MCF 10A (cell line): ENCODE data around the gene CCDC78. TPM values are rescaled to one million over a fixed set of nuclear protein-coding genes. Genes with fewer than 3 reads are reported as not detected.

Source experiments
- BruUV-seq: library from RNA; stranded (reverse); fragments of 400-500 nt; replicated peaks from 2 replicates; lab custom pipeline; 2021; lab: Mats Ljungman, UMichigan
- CTCF ChIA-PET: fragments of 300-600 bp; sonication (Branson Sonifier 250); formaldehyde crosslinking; extraction: SDS; loops from one replicate; lab custom pipeline; 2021; ENCODE audit warnings: antibody characterized with exemption, inconsistent platforms; lab: Yijun Ruan, JAX
- POLR2A ChIA-PET: fragments of 300-600, 350-650 bp; sonication (Branson Sonifier 250); formaldehyde crosslinking; extraction: SDS; loops from one replicate; lab custom pipeline; 2020; ENCODE audit warnings: antibody characterized with exemption, inconsistent platforms; lab: Yijun Ruan, JAX
- DNase-seq: peaks from one replicate; pipeline ENCODE4 v3.0.0-alpha.2; 2018; ENCODE audit not compliant: unreplicated experiment
- H3K27ac Mint-ChIP-seq: one replicate; pipeline ENCODE4 v1.8.0; 2022; ENCODE audit warnings: mild to moderate bottlenecking, low read depth, mixed read lengths; ENCODE audit not compliant: unreplicated experiment
- H3K27me3 Mint-ChIP-seq: one replicate; pipeline ENCODE4 v1.8.0; 2022; ENCODE audit warnings: mixed read lengths; ENCODE audit not compliant: insufficient read depth, unreplicated experiment
- H3K36me3 Mint-ChIP-seq: one replicate; pipeline ENCODE4 v1.8.0; 2022; ENCODE audit warnings: mild to moderate bottlenecking, moderate library complexity, mixed read lengths; ENCODE audit not compliant: insufficient read depth, unreplicated experiment
- H3K4me1 Mint-ChIP-seq: one replicate; pipeline ENCODE4 v1.8.0; 2022; ENCODE audit warnings: mixed read lengths; ENCODE audit not compliant: insufficient read depth, unreplicated experiment
- H3K4me3 Mint-ChIP-seq: one replicate; pipeline ENCODE4 v1.8.0; 2022; ENCODE audit warnings: mild to moderate bottlenecking, moderate library complexity, mixed read lengths; ENCODE audit not compliant: unreplicated experiment
- H3K9me3 Mint-ChIP-seq: one replicate; pipeline ENCODE4 v1.8.0; 2022; ENCODE audit warnings: mixed read lengths; ENCODE audit not compliant: unreplicated experiment
- CTCF ChIP-seq: fragments of 200-600 bp; IDR thresholded peaks from one replicate; pipeline ENCODE4 v1.8.0; 2022; ENCODE audit warnings: antibody characterized with exemption, mild to moderate bottlenecking; ENCODE audit not compliant: unreplicated experiment
- intact Hi-C: fragments of 100-400 bp; cut with micrococcal nuclease; formaldehyde crosslinking; loops from 2 replicates; pipeline ENCODE4 v1.14.1; 2022
- total RNA-seq: library from RNA; stranded (reverse); gene quantifications from 2 replicates; pipeline ENCODE4 v1.2.3, GENCODE V29; 2022

The CCDC78 gene
- total RNA-seq, 1 experiment from 2014 or later: 6.0 TPM

DNA sequence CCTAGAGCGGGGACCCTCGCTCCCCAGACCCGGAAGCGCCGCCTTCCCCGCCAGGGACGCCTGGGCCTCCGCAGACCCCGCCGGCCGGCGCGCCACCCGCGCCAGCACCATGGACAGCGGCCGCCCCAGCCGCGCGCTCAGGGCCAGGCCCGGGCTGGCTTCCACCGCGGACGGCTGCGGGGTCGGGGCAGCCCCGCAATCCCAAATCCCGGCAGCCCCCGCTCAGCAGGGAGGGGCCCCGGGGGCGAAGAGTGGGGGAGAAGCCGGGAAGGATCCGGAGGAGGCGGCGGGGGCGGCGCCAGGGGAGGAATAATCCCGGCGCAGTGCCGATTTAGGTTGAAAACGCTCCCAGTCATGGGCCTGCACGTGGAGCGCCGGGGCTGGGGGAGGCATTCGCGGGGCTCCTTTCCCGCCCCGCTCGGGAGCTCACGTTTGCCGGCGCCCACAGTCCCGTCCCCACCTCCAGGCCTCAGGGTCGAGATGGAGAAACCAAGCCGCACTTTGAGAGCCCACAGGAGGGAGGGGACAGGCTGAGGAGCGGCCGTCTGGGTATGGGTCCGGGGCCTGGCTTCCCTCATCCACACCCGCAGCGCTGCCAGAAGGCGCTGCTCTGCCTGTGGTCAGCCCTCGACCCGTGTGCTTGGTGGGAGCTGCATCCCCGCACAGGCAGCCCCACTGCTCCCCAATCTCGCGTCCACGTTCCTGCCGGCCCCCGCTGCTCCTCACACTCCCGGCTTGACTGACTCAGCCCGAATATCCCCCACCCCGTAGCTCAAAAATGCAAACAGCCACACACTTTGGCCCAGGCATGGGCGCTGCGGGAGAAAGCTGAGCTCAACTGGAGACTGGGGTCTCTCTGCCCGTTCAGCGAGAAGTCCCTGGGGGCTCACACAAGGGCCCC, 25.3 kb downstream of the CCDC78 start:
- H3K27me3 Mint-ChIP-seq: no peaks in the 10 kb centered on the region
- POLR2A ChIA-PET: interaction anchor here (1.3 kb wide), 1 partner anchor 11 kb away, joined by 3 read pairs; no protein-coding TSS in a partner anchor
- intact Hi-C loops: no loop called here

DNA sequence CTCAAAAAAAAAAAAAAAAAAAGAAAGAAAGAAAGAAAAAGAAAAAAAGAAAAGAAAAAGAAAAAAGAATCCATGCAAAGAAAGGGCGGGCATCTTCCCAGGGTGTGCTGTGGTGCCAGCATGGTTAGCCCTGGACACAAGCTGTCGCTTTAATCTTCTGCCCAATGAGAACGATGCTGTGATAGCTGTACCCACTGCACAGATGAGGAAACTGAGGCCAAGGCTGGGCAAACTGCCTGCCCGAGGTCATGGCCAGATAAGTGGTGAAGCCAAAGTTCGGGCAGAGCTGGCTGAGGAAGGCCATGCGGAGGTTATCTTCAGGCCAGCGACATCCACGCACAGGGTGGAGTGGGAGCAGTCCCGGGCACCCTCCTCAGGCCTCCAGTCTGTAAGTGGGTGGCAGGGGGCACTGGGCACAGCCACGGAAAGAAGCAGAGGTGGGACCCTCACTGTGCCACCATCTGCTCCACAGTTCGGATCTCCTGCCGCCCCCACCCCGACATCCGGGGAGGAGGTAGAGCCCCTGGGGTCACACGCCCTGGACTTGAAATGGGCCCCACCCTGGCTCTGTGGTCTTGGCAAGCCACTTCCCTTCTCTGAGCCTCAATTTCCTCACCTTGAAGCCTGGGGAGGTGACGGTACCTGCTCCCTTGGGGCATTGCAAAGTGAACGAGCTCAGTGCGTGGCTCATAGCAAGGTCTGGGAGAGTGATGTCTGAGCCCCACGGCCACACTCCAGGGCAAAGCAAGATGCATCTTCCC, 27.2 kb downstream of the CCDC78 start:
- Mint-ChIP-seq H3K4me1 (peaks cover 6% of the 10 kb centered on the region), H3K4me3 (no peak overlapping the region), H3K27me3 (no peaks in the 10 kb centered on the region), H3K36me3 (peaks cover 69% of the 10 kb centered on the region), H3K9me3 (no peaks in the 10 kb centered on the region), H3K27ac (no peak overlapping the region)
- ChIA-PET POLR2A (interaction anchor here (0.6 to 1.9 kb wide), 3 partner anchors 8 to 16 kb away, joined by 3 to 5 read pairs (median 3); partner anchors contain the start of gene METRN), CTCF (interaction anchor here (1.6 kb wide), 1 partner anchor 9 kb away, joined by 3 read pairs; no protein-coding TSS in a partner anchor)
- no TSS peak for BruUV-seq
- intact Hi-C loops: no loop called here
- DNase-seq: no peak
- TF ChIP-seq CTCF: no peak

More for the DNA sequence above, 25.3 kb downstream of the CCDC78 start:
- Mint-ChIP-seq H3K9me3 (no peaks in the 10 kb centered on the region), H3K36me3 (peaks cover 51% of the 10 kb centered on the region), H3K4me1 (peaks cover 1% of the 10 kb centered on the region), H3K4me3 (no peak overlapping the region), H3K27ac (no peak overlapping the region)
- TF ChIP-seq CTCF: no peak
- DNase-seq: no peak
- CTCF ChIA-PET: interaction anchor here (0.9 kb wide), 1 partner anchor 19 kb away, joined by 3 read pairs; no protein-coding TSS in a partner anchor
- no TSS peak for BruUV-seq

- no peak for TF ChIP-seq CTCF
- ChIA-PET CTCF (interaction anchor here (0.6 to 1.3 kb wide), 7 partner anchors 8 to 90 kb away, joined by 3 to 4 read pairs (median 3); no protein-coding TSS in a partner anchor), POLR2A (interaction anchor here (0.6 to 2.0 kb wide), 17 partner anchors 9 to 921 kb away, joined by 3 to 25 read pairs (median 5); partner anchors contain the start of genes ANTKMT, CCDC78, CHTF18 and JMJD8)
- Mint-ChIP-seq H3K27me3 (no peaks in the 10 kb centered on the region), H3K27ac (no peak overlapping the region), H3K36me3 (peaks cover 85% of the 10 kb centered on the region), H3K4me3 (peak overlapping the region; percentile 41), H3K9me3 (no peaks in the 10 kb centered on the region), H3K4me1 (peaks cover 10% of the 10 kb centered on the region)
- peak; percentile 87 for DNase-seq
- intact Hi-C loops: no loop called here
- no TSS peak for BruUV-seq
Measured at GRCh38 chr16:695355-696089, 30.7 kb downstream of the CCDC78 start.
